ENCODE data around the gene IFIT3.

- no peak for TF ChIP-seq CTCF (IDR thresholded peaks at IDR 0.05)
- no peak for TF ChIP-seq POLR2A (IDR thresholded peaks at IDR 0.05)
- peak; percentile 16 to 79 (median 50) for TF ChIP-seq POLR2AphosphoS5 (IDR thresholded peaks at IDR 0.05)
- peak in 2 of 4 donors; percentile 18 to 59 for TF ChIP-seq EP300 (IDR thresholded peaks at IDR 0.05)
Observed at GRCh38 chr10:89278034-89278535, 49.7 kb upstream of the IFIT3 start.
